Retinal pigment epithelial cell (primary cell): ENCODE measurements around the gene ANKRD11.

Experiments
- DNase-seq: peaks from one replicate; pipeline ENCODE4 v3.0.0-alpha.2; 2010; ENCODE audit warnings: low read depth
- H3K4me3 ChIP-seq: 2 replicates; pipeline ENCODE4 v1.5.1; 2011; ENCODE audit warnings: mild to moderate bottlenecking, low read length, control low read depth, moderate library complexity
- TF ChIP-seq, protein P1 (sequence below): conservative IDR thresholded peaks from 2 replicates; pipeline ENCODE4 v1.5.1; 2011; ENCODE audit warnings: low read depth, low read length, control low read depth, inconsistent platforms

ANKRD11 gene

DNA sequence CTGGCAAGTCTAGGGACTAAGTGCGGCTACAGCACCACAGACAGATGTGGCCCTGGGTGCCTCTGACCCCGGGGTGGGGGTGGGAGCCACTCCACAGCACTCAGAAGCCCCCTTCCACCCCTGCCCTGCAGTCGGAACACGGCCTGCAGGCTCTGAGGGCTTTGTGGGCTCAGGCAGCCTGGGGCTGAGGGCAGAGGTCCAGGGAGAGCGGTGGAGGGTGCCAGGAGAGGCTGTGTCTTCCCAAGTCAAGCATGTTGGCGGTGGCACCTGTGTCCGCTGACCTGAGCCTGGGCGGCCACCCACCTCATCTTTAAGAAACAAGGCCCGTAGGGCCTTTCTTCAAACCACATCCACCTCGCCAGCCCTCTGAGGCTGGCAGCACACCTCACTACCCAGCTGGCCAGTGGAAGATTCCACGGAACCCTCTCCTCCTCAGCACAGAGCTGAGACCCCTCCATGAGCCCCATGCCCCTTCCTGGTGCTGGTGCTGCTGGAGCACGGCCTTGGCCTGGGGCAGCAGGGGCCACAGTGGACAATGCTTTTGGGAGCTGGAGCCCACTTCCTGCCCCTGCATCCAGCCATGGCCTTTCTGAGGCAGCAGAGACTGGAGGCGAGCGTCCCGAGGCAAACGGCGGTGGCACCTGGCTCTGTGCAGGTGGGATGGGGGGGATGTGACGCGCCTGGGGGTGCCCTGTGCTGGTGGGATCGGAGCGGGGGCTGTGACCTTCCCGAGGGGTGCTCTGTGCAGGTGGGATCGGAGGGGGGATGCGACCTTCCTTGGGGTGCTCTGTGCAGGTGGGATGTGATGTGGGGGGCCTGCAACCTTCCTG lies 195.1 kb downstream of the ANKRD11 start:
- H3K4me3 ChIP-seq, result no peak overlapping the region
- TF ChIP-seq, protein P1, sequence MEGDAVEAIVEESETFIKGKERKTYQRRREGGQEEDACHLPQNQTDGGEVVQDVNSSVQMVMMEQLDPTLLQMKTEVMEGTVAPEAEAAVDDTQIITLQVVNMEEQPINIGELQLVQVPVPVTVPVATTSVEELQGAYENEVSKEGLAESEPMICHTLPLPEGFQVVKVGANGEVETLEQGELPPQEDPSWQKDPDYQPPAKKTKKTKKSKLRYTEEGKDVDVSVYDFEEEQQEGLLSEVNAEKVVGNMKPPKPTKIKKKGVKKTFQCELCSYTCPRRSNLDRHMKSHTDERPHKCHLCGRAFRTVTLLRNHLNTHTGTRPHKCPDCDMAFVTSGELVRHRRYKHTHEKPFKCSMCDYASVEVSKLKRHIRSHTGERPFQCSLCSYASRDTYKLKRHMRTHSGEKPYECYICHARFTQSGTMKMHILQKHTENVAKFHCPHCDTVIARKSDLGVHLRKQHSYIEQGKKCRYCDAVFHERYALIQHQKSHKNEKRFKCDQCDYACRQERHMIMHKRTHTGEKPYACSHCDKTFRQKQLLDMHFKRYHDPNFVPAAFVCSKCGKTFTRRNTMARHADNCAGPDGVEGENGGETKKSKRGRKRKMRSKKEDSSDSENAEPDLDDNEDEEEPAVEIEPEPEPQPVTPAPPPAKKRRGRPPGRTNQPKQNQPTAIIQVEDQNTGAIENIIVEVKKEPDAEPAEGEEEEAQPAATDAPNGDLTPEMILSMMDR, result no peak
- DNase-seq, result no peak

DNA sequence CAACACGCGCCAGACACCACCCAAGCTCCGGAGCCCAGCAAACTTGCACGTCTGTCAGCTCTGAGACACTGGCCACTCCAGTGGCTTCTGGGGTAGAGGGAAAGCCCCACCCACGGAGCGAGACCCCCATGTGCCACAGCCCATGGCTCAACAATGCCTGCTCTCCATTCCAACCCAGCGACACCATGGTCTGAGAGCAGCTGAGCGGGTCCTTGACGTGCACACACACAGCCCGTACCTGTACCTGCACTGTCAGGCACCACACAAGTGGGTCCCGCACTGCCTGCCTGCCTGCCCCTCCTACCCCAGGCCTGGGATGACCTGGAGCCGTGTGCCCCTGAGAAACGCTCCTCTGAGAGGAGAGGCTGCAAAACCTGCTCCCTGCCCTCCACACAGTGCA lies 195.9 kb downstream of the ANKRD11 start:
- no peak for DNase-seq
- TF ChIP-seq, protein P1, result no peak
- H3K4me3 ChIP-seq, result no peak overlapping the region

DNA sequence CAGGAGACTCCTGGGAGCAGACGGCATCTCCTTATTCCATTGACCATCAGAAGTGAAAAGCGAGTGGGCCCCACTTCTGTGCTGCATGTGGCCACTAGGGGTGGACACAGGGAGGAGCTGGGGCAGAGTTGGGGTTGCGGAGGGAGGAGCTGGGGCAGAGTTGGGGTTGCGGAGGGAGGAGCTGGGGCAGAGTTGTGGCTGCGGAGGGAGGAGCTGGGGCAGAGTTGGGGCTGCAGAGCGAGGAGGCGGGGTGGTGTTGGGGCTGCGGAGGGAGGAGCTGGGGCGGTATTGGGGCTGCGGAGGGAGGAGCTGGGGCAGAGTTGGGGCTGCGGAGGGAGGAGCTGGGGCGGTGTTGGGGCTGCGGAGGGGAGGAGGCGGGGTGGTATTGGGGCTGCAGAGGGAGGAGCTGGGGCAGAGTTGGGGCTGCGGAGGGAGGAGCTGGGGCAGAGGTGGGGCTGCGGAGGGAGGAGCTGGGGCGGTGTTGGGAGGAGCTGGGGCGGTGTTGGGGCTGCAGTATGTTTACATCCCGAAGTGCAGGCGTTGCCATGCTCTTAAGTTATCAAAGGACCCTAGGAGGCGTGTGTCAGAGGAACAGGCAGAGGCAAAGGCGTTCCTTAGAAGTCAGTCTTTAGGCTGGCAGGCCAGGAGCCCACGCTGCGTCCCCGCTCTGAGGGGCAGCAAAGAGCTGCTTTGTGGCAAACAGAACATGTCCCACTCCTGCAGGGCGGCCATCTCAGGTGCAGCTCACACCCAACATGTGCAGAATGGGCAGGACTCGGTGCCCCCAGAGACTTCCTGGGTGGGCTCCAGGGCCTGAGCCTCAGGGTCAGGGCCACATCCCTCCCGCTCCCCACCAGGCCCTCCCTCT lies 196.9 kb downstream of the ANKRD11 start:
- no peak overlapping the region for H3K4me3 ChIP-seq
- no peak for DNase-seq
- TF ChIP-seq, protein P1, result peak; percentile 21

DNA sequence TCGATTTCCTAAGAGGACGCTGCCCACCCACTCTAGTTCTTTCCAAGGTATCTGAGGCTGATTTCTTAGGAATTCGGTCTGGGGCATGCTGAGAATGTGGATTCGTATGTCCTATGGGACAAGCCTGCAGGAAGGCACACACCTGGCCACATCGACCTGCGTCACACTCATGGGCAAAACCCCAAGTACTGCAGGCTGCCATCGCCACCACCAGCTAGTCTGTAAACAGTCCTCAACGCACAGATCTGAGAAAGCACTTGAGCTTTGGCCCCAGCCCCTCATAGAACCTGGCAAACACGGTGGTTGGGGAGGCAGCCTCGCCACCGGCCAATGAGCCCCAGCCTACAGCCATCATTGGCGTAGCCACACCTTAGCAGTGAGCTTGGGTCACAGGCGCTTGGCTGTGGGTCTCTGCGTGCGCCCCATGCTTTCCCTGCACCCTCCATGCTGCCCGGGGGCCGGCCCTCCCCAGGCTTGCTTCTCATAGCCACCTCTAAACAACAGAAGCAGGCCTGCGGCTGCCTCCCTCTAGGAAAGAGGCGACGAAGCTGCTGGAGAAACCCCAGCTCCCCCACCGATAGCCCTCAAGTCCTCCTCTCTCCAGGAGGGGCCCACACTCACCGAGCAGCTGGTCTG lies 197.8 kb downstream of the ANKRD11 start:
- TF ChIP-seq, protein P1, result no peak
- no peak for DNase-seq
- H3K4me3 ChIP-seq, result no peak overlapping the region

DNA sequence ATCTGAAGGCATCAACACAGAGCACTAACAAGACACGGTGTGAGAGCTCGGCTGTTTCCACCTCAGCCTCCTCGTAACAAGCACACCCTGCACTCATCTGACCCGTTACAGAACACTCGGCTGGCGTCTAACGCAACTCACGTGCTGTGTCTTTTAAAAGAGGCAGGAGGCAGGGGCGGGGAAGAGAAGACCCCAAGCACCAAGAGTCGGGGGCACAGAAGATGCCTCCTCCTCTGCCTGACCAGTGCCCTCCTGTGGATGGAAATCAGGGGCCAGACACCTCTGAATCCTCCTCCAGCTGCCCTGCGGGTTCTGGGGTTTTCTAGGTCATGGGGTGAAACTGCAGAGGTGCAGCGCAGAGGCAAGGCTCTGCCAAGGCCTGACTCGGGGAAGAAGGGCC lies 198.6 kb downstream of the ANKRD11 start:
- DNase-seq, result no peak
- TF ChIP-seq, protein P1, result peak; percentile 11
- H3K4me3 ChIP-seq, result no peak overlapping the region

DNA sequence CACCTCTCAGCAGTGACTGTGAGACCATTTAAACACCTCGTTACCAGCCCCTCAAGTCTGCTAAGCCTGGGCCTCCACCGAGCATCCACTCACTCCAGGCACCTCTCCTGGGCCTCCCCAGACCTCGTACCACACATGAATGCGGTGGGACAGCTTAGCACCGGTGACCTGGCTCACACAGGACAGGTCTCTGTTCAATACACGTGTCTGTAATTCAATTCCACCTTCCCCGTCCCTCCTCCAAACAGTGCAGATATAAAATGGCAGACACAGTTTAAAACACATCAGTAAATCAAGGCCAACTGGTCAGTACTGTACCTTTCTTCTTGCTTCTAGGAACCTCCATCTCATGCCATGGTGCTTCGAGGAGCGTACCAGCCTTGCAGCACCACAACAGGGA lies 199.0 kb downstream of the ANKRD11 start:
- no peak for DNase-seq
- no peak overlapping the region for H3K4me3 ChIP-seq
- TF ChIP-seq, protein P1, result no peak
